Activated naive CD8-positive, alpha-beta T cell treated with anti-CD3 and anti-CD28 coated beads, Interleukin-2, amount 50 U/mL, for 16 hours (primary cell): Measurements from ENCODE around the gene MMS19.

Experiments used
- DNase-seq: peaks from one replicate; pipeline ENCODE4 v3.0.0-alpha.2; 2020; ENCODE audit warnings: low read depth, low spot score

Gene MMS19

DNA sequence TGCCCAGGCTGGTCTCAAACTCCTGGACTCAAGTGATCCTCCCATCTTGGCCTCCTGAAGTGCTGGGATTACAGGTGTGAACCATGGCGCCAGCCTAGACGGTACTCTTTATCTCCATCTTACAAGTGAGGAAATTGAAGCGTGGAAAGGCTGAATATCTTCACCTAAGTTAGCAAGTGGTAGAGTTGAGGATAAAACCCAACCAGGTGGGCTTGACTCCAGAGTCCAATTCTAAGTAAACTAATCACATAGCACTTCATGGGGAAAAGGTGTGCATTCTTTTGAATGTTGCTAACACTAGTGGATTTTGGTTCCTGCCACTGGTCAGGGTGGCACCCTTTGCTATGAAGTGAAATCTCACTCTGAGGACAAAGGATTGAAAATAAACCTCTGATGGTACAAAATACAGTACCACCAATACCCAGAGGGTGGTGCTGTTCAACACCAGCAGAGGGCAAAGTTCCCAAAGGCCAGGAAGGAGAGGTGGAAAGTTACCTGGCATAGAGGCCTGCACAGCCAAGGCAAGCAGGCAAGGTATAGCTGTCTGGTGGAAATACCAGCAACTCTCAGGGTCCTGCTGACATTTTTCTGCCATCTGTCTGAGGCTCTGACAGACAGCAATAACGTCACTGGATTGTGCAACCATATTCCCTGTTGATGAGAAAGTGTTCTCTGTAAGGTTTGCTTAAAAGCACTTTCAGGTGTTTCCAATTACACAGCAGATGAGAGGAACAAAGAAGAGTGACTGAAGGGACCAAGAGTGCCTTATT, 34.7 kb downstream of the MMS19 start:
- DNase-seq: no peak

- DNase-seq: no peak
Observed at GRCh38 chr10:97462309-97462708, 35.9 kb downstream of the MMS19 start.

DNA sequence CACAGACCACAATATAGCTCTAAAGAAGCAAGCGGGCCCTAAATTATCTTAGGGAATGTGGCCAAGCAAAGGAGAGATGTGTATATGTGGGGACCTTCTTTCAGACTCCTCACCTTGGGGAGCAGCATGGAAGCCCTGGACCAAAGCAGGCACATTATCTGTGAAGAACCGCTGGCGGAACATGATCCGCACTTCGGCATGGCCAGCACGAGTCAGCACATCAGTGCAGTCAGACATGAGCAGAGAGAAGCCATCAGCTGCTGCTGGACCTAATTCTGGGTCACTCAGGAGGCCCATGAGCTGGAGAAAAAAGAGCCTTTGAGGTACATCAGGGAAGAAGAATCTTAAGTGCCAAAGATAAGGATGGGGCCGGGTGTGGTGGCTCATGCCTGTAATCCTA, 38.3 kb downstream of the MMS19 start:
- no peak for DNase-seq

- no peak for DNase-seq
Observed at GRCh38 chr10:97459111-97459510, 39.1 kb downstream of the MMS19 start.

DNA sequence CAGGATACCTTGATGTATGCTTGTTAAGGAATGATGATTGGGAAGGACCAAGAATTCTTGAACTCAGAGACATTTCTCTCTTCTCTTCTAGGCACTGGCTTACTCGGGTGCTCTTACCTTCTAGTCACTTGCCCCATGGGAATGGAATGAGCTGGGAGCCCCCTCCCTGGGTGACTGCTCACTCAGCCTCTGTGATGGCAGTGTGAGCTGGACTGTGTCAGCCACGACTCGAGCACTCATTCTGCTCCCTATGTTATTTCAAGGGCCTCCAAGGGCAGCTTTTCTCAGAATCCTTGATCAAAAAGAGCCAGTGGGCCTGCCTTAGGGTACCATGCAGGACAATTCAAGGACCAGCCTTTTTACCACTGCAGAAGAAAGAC, 41.5 kb downstream of the MMS19 start:
- DNase-seq: no peak

DNA sequence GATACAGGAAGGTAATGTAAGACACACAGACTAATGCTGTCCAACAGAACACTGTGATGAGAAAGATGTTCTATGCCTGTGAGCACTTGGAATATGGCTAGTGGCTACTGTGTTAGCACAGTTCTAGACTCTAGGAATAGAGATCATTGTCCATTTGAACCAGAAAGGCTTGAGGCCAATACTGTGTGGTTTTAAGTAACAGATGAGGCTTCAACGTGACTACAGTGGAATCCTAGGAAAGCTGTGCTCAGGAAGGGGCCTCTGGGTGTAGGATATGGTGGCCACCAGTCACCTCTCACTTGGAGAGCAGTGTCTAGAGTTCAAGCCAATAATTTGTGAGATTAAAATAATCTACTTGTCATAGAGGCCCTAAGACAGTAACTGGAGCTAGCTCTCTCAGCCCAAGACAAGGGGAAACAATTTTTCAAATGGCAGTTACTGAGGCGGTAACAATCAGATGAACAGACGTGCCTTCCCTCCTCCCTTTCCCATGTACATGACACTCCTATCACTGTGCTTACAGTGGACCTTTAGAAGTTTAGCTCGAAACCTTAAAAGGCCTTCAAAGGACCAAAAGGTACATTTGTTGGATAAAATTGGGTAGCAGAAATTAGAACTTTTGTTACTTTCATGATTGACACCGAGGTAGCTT, 42.1 kb downstream of the MMS19 start:
- no peak for DNase-seq

DNA sequence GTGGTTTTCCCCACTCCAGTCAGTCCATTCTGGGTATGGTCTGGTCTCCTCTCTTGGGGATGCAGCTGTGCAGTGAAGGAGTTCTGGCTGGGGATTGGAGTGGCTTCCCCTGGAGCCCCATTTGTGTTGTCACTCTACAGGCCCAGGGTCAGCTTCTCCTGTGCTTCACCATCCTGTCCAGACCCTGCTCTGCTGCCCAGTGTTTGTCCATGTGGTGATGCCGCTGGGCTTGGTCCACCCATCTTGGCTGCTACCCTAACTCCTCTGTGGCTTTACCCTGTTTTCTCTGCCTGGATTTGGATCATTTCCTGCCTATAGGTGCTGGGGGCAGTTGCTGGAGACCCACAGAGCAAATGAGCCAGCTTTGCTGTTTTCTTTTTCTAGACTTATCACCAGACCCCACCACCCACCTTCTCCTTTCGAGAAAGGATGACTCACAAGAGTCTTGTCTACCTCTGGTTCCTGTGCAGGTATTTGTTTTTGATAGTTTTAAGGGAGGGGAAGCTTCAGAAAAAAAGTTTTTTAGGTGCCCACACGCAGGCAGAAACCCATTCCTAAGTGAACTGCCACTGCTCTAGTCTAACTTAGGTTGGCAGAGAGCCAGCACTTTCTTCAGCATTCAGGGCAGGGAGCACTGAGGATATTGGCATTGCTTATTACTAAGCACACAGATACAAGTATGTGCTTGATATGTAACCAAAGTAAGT, 43.7 kb downstream of the MMS19 start:
- no peak for DNase-seq

DNA sequence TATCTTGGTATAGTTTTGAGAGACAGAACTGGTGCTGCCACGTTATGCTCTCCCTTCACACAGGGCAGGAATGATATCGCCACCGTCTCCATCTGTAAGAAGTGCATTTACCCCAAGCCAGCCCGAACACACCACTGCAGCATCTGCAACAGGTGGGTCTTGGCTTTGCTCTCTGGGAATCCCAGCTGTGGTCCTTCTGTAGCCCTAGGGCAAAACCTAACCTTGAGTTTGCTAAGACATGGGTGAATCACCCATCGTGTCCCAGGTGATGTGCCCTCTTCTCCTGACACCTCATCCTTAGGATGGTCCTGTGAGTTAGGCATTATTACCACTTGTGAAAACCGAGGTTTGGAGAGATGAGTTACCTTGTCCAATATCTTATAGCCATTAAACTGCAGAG, 45.9 kb downstream of the MMS19 start:
- no peak for DNase-seq

- DNase-seq: no peak
Observed at GRCh38 chr10:97451605-97452004, 46.6 kb downstream of the MMS19 start.

- DNase-seq: no peak
Observed at GRCh38 chr10:97450828-97451227, 47.4 kb downstream of the MMS19 start.

DNA sequence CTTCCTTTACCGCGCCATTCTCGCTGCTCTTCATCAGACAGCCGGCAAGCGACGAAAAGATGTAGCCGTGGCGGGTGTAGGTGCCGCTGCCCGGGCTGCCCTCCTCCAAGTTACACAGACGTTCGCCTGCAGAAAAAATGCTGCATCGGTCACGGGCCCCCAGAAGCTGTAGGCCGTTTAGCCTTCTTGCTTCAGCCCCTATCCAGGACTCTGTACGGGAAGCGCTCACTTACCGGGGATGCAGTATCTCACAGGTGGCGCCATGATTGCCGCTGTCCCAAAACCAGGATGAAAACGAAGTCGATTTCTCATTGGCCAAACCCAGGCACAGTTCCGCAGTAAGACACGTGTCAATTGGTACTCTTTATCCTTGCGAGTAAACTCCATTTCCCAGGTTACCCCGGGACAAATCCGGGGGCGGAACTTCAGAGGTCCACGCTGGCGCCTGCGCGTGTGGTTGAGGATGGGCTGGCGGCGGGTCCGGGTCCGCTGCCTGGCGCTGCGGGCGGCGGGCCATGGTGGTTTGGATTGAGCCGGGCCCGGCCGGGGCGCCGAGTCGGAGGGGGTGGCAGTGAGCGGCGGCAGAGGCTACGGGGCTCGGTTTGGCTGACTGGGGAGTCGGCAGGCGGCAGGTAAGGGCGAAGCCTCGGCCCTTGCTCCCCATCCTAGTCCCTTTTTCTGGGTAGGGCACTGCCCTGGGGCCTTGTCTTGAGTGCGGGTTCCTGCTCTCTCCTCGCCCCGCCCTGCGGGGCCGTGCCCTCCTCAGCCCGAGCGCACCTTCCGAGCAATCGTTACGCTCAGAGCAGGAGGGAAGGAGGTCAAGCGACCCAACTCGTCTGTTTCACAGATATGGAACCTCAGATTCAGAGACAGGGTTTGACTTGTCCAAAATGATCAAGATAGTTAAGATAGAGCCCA, 52.2 kb downstream of the MMS19 start, which contains the start of the genes EXOSC1 and ZDHHC16:
EXOSC1 (minus strand) TSS at position 285 of the 918 bp plus-strand sequence; CDS start at position 264, 21 bp downstream.
ZDHHC16 (plus strand) TSS at position 454 of the 918 bp plus-strand sequence. CDS start 5,501 bp downstream, outside the sequence.
- DNase-seq: peak; percentile 79

GRCh38 chr10:97445357-97445721, 52.9 kb downstream of the MMS19 start:
- no peak for DNase-seq

- no peak for DNase-seq
Observed at GRCh38 chr10:97444212-97444611, 54.0 kb downstream of the MMS19 start.

DNA sequence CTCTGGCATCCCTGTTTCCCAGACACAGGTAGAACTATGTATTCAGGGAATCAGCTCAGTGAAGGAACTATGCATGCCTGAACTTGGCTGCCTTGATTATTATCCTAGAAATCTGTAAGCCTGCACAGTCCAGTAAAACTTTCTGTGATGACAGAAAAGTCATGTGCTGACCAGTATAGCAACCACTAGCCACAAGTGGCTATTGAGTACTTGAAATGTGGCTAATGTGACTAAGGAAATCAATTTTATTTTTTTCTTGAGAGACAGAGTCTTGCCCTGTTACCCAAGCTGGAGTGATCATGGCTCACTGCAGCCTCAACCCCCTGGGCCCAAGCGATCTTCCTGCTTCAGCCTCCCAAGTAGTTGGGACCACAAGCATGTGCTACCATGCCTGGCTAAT, 55.9 kb downstream of the MMS19 start:
- no peak for DNase-seq

GRCh38 chr10:97435211-97435610, 63.0 kb downstream of the MMS19 start:
- no peak for DNase-seq

GRCh38 chr10:97434557-97434956, 63.7 kb downstream of the MMS19 start:
- no peak for DNase-seq

- DNase-seq: no peak
Observed at GRCh38 chr10:97434055-97434454, 64.2 kb downstream of the MMS19 start.

DNA sequence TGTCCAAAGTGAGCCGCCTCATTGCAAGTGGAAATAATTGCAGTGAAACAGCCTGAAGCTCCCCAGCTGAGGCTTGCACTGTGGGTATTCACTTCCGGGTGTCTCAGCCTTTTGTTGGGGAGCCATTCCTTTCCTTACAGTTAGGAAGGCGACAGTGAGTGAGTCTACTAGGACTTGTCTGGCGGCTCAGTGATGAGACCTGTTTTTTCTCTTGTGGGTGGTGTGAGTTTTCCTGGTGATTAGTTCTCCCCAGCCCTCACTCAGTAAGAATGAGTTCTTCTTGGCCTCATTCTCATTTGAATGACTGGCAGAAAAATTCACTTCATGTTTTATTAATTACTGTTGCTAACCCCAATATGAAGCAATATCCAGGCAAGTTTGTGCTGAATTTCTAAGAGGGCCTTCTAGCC, 69.6 kb downstream of the MMS19 start:
- DNase-seq: no peak

- DNase-seq: no peak
Observed at GRCh38 chr10:97427571-97428179, 70.5 kb downstream of the MMS19 start.

- no peak for DNase-seq
Observed at GRCh38 chr10:97426776-97427570, 71.2 kb downstream of the MMS19 start.
